ENCODE data around the gene LINGO1.

GRCh38 chr15:77565378-77565915, 67.3 kb downstream of the LINGO1 start:
- TF ChIP-seq MAX (IDR thresholded peaks at IDR 0.05) (no peak), EGR1 (IDR thresholded peaks at IDR 0.05; ENCODE audit: low read depth in 2 of 2) (no peak), YY1 (IDR thresholded peaks at IDR 0.05) (no peak), RXRA (IDR thresholded peaks at IDR 0.05) (no peak), TAF1 (conservative IDR thresholded peaks at IDR 0.05) (no peak), RAD21 (IDR thresholded peaks at IDR 0.05) (no peak), JUND (IDR thresholded peaks at IDR 0.05) (no peak), SP1 (IDR thresholded peaks at IDR 0.05) (no peak), NR2F2 (IDR thresholded peaks at IDR 0.05) (no peak), GABPA (IDR thresholded peaks at IDR 0.05 in 1 of 2, conservative IDR thresholded peaks at IDR 0.05 in 1 of 2) (no peak)
- TF ChIP-seq, protein P1, sequence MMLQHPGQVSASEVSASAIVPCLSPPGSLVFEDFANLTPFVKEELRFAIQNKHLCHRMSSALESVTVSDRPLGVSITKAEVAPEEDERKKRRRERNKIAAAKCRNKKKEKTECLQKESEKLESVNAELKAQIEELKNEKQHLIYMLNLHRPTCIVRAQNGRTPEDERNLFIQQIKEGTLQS (IDR thresholded peaks at IDR 0.05): no peak
- TF ChIP-seq, protein P2, sequence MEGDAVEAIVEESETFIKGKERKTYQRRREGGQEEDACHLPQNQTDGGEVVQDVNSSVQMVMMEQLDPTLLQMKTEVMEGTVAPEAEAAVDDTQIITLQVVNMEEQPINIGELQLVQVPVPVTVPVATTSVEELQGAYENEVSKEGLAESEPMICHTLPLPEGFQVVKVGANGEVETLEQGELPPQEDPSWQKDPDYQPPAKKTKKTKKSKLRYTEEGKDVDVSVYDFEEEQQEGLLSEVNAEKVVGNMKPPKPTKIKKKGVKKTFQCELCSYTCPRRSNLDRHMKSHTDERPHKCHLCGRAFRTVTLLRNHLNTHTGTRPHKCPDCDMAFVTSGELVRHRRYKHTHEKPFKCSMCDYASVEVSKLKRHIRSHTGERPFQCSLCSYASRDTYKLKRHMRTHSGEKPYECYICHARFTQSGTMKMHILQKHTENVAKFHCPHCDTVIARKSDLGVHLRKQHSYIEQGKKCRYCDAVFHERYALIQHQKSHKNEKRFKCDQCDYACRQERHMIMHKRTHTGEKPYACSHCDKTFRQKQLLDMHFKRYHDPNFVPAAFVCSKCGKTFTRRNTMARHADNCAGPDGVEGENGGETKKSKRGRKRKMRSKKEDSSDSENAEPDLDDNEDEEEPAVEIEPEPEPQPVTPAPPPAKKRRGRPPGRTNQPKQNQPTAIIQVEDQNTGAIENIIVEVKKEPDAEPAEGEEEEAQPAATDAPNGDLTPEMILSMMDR (IDR thresholded peaks at IDR 0.05; ENCODE audit: low read depth, low read length, missing input control): no peak
- TF ChIP-seq, protein P3, sequence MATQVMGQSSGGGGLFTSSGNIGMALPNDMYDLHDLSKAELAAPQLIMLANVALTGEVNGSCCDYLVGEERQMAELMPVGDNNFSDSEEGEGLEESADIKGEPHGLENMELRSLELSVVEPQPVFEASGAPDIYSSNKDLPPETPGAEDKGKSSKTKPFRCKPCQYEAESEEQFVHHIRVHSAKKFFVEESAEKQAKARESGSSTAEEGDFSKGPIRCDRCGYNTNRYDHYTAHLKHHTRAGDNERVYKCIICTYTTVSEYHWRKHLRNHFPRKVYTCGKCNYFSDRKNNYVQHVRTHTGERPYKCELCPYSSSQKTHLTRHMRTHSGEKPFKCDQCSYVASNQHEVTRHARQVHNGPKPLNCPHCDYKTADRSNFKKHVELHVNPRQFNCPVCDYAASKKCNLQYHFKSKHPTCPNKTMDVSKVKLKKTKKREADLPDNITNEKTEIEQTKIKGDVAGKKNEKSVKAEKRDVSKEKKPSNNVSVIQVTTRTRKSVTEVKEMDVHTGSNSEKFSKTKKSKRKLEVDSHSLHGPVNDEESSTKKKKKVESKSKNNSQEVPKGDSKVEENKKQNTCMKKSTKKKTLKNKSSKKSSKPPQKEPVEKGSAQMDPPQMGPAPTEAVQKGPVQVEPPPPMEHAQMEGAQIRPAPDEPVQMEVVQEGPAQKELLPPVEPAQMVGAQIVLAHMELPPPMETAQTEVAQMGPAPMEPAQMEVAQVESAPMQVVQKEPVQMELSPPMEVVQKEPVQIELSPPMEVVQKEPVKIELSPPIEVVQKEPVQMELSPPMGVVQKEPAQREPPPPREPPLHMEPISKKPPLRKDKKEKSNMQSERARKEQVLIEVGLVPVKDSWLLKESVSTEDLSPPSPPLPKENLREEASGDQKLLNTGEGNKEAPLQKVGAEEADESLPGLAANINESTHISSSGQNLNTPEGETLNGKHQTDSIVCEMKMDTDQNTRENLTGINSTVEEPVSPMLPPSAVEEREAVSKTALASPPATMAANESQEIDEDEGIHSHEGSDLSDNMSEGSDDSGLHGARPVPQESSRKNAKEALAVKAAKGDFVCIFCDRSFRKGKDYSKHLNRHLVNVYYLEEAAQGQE (IDR thresholded peaks at IDR 0.05): no peak

All from liver (tissue), 3 donors.